GM21381 (cell line): Measurements from ENCODE around the gene GRM8.
A peak's percentile ranks its signal among the peaks of the same experiment; 100 is the strongest.

ENCODE experiments used
- ATAC-seq: cut with Tn5 transposase; IDR thresholded peaks from one replicate; pipeline ENCODE4 v1.9.1; 2021; ENCODE audit warnings: mild to moderate bottlenecking, moderate library complexity; ENCODE audit not compliant: unreplicated experiment

GRM8 gene

GRCh38 chr7:126750207-126750911 lies 502.4 kb downstream of the GRM8 start:
- ATAC-seq: no peak

- no peak for ATAC-seq
Observed at GRCh38 chr7:126728967-126729366, 523.8 kb downstream of the GRM8 start.

- ATAC-seq: no peak
Observed at GRCh38 chr7:126727930-126728391, 524.8 kb downstream of the GRM8 start.

GRCh38 chr7:126723966-126724544 lies 528.7 kb downstream of the GRM8 start:
- no peak for ATAC-seq

GRCh38 chr7:126720232-126720631 lies 532.5 kb downstream of the GRM8 start:
- ATAC-seq: peak; percentile 82

- no peak for ATAC-seq
Observed at GRCh38 chr7:126718419-126718818, 534.3 kb downstream of the GRM8 start.

- no peak for ATAC-seq
Observed at GRCh38 chr7:126716321-126716720, 536.4 kb downstream of the GRM8 start.

- ATAC-seq: no peak
Observed at GRCh38 chr7:126715076-126715475, 537.7 kb downstream of the GRM8 start.

GRCh38 chr7:126702242-126703016 lies 550.3 kb downstream of the GRM8 start:
- peak; percentile 51 for ATAC-seq

- ATAC-seq: peak; percentile 90
Observed at GRCh38 chr7:126700807-126701604, 551.7 kb downstream of the GRM8 start.

GRCh38 chr7:126699707-126700106 lies 553.0 kb downstream of the GRM8 start:
- ATAC-seq: no peak

- ATAC-seq: no peak
Observed at GRCh38 chr7:126698909-126699308, 553.8 kb downstream of the GRM8 start.

GRCh38 chr7:126698446-126698845 lies 554.3 kb downstream of the GRM8 start:
- no peak for ATAC-seq

GRCh38 chr7:126696256-126697038 lies 556.3 kb downstream of the GRM8 start:
- peak; percentile 18 for ATAC-seq

- ATAC-seq: no peak
Observed at GRCh38 chr7:126690848-126691751, 561.6 kb downstream of the GRM8 start.

GRCh38 chr7:126690104-126690503 lies 562.6 kb downstream of the GRM8 start:
- ATAC-seq: no peak

GRCh38 chr7:126689037-126689436 lies 563.7 kb downstream of the GRM8 start:
- no peak for ATAC-seq

GRCh38 chr7:126686474-126686873 lies 566.3 kb downstream of the GRM8 start:
- ATAC-seq: no peak

- ATAC-seq: no peak
Observed at GRCh38 chr7:126685596-126685995, 567.1 kb downstream of the GRM8 start.
